HG03575 (cell line): Measurements from ENCODE around the gene HOXB9.

ENCODE experiments used
- ATAC-seq: cut with Tn5 transposase; IDR thresholded peaks from one replicate; pipeline ENCODE4 v1.9.1; 2021; ENCODE audit not compliant: unreplicated experiment, insufficient number of reproducible peaks, low FRiP score; ENCODE audit errors: extremely low read depth

The HOXB9 gene

DNA sequence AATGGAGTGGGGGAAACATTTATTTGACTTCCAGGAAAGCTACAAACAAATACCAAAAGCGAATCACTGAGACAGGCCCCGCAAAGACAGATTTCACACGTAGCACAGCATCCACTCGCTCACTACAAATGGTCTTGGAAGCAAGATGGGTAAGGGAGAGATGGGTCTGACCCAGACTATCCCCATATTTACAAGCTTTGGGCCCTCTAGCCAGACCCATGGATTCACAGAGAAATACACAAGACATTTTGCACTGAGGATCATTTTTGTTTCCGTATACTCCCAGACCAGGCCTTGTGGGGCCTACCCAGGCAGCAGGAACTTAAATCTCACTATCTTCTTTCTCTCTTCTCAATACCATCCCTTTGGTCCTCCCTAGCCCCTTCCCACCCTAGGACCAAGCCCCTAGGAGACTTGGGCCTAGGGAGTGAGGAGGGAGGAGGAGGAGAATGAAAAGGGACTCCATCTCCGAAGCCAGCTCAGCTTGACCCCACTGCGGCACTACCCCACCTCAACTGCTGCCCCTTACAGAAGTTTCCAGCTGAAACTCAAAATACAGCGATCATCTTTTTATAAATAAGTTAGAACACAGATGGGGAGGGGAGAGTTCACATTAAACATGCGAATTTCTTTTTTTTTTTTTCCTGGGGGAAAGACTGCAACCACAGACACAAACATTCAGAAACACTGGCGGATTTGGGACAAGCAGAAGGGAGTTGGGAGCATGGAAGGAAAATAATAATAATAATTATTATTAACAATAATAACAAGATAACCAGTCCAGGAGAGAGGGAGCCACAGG lies 34.7 kb downstream of the HOXB9 start:
- ATAC-seq = no peak

DNA sequence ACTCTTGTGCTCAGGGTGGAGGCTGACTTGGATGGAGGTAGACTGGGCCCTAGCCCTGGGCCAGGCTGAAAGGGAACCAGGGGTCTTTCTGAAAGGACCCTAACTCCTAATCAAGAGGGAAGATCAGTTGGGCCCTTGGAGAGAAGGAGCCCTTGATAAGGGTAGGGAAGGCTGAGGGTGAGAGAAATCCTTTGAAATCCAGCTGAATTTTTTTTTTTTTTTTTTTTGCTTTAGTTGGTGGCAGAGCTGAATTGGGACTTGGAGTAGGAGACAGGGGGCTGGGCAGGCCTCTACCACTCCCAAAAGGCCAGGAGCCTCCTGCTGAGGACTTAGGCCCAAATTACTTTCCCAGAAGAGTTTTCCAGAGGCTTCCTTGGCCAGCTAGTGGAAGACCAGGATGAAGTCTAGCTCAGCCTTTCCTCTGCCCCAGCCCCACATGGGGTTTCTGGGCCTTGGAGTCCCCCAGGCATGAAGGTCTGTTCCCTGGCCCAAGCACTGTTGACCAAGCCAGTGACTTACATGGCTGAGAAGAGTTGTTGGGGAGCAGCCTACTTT lies 35.5 kb downstream of the HOXB9 start:
- no peak for ATAC-seq

DNA sequence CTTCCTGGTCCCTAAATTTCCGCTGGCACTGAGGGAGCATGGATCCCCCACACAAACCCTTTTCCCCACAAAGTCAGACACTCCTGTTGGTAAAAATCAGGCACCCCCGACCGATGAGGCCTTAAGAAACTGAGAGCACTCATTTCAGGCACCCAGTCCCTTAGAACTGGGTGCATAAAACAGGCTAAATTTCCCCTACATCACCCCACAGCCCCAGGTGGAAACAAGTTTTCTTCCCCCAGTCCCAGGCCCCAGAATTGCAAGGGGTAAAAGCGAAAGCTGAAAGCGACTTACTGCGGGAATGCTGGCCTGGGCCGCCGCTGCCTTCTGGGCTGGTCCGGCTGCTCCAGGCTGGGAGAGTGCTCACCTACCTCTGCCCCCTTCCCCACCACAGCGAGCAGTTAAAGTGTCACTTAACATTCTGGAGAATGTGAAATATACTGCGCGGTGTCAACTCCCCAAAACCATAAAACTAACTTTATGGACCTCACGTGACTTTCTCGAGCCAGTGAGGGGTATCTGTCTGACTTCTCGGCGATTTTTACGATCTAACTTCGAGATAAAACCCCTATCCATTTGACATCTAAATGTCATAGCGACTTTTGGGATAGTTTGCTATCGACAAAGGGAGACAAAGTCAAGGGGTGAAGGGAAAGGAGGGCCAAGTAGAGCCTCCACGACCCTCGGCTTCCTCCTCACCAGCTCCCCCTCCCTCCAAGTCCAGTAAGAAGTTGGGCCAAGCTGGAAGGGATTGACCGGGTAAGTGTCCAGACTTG lies 36.1 kb downstream of the HOXB9 start, which contains the start of gene HOXB3:
Gene HOXB3, minus strand, starts transcription at position 411 of the 776 bp plus-strand sequence. CDS start 37,767 bp downstream, outside the sequence.
- no peak for ATAC-seq

DNA sequence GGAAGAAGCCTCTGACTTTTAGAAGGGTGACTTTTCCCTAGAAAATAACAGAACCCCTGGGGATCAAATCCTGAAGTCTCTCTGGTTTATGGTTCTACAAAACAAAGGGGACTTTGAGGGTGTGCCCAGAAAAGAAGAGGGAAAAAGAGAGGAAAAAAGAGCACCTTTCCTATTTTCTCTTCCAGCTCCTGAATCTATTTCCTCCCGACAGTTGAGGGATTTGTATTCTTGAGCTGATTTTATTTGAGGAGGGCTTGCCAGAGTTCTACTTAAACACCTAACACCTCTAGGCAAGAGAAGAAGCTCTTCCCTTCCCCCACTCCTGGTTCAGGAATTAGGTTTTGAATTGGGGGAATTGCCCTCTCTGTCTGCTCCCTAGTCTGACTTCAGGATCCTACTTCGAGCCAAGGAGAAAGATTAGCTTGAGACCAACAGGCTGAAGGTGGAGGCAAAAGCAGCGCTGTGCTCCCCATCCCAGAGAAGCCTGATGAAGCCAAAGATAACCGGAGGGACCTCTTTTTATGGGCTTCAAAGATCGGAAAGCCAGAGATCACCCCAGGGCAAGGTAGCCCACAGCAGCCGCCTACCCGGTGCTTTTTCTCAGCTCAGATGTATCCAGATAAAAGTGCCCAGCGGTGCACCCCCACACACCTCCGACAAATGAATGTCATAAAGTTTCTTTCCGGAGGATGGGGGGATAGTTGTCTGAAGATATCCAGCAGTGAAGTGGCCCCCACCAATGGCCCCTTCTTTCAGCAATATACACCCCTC lies 36.9 kb downstream of the HOXB9 start:
- ATAC-seq = no peak

DNA sequence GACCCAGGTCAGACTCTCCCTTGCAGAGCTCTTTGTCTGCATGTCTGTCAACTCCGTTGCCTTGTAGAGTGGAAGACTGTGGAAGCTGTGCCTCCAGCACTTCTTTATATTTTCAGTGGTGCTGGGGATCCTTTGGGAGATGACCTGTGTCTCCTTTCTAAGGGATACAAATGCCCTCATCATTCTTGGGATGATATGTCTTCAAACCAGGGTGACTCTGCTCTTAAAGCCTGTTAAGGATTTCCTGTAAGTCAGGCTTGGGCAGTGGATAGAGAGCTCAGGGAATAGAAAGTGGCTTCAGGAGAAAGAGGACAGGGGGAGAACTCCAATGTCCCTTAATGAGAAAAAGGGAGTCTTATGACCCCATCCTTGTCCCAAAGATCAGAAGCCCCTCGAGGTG lies 37.6 kb downstream of the HOXB9 start:
- ATAC-seq = no peak

DNA sequence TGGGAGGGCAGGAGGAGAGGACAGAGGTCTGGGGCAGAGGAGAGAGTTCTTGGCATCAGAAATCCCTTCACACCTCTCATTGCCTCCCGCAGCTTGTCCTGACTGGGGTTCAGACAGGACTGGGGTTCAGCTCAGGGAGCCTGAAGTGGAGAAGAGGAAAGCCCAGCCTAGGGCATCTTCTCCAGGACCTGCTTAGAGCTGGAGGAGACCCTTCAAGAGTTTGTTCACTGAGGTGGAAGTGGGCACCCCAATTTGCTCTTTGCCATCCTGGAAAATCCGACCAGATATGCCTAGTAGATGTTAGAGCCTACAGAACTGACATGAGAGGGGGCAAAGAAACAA lies 38.1 kb downstream of the HOXB9 start:
- ATAC-seq = no peak

DNA sequence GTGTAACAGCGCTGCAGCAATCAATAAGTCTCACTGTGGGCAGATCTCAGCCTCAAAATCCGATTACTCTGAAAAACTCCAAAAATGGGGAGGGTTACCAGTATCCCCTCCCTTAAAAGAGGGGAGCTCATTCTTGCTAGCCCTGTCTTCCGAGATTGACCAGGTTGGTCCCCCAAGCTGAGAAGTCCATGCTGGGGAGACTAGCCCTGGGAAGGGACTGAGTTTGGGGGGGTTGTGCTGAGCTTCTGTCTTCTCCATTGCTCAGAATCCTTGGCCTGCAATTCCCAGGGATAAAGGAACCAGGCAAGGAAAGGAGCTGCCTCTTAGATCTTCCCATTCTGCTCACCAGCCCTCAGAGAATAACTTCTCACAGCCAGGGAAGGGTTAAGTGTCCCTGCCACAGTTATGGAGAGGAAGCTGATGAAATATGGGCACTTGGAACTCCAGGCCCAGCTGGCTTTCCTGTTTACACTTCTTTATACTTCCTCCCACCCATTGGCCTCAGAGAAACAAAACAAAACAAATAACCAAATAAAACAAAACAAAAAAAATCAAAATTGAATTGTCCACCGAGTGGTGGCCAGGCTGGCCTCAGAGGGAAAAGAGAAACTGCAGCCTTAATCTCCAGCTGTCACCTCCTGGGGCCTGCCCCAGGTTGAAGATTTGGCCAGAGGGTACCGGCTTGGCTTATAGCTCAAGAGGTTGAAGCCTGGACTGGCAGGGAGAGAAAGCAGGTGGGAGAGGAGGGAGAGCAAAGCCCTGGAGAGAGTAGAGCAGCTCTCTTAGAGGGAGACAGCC lies 38.7 kb downstream of the HOXB9 start:
- no peak for ATAC-seq

DNA sequence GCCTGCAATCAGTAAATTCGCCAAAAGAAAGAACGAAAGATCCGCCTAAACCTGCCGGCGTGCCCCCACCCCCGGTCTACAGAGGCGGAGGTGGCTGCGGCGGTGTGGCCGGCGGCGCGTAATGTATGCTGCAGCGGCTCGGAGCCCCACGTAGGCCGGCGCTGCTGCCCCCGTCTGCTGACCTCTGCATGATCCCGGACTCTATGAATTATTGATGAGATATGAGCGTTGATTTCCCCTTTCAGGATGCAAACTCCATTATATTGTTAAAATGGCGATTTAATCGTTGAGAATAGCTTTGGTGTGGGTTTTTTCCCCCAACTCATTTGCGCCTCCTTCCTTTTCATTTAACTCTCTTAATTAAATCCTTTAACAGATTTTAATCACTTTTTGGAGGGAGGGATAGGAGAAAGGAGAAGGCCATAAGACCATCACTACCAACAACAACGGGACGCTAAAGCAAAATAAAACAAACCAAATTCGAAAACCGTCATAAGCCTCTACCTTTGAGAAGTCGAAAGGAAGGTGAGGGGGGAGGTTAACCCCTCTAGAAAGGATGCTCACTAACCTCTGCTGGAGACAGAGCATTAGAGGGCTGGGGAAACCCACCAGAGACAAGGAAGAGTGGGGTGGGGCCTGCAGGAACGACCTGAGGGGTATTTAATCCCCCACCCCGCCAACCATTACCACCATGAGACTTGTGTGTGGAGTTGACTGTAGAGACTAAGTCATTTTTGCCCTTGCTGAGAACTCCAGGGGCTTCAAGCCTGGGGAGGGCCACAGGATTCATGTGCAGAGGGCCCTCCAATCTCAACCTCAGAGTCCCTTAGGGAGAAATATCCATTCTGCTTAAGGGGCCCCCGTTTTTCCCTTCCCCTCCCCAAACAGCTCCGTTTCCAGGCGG lies 39.6 kb downstream of the HOXB9 start:
- ATAC-seq = no peak

DNA sequence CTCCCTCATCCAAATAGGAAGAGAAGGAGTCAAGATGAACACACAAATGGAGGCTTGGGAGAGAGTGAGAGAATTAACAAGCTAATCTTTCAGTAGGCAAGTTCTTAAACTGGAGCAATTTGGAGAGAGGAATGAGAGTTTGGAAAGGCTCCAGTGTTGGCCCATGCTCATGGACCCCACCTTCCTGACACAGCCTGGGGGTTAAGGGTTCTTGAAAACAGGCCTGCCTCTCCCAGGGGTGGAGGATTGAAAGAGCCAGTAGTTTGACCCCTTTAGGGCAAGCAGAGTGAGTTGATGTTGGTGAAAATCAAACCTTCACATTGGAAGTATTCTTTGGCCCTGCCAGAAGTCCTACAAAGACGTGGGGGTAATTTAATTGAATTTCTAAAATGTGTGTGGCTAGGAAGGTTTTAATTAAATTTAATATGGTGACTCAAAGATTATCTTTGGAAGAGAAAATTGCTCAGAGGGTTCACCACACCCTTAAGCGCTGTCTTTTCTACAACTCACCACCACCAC lies 41.9 kb downstream of the HOXB9 start:
- no peak for ATAC-seq

DNA sequence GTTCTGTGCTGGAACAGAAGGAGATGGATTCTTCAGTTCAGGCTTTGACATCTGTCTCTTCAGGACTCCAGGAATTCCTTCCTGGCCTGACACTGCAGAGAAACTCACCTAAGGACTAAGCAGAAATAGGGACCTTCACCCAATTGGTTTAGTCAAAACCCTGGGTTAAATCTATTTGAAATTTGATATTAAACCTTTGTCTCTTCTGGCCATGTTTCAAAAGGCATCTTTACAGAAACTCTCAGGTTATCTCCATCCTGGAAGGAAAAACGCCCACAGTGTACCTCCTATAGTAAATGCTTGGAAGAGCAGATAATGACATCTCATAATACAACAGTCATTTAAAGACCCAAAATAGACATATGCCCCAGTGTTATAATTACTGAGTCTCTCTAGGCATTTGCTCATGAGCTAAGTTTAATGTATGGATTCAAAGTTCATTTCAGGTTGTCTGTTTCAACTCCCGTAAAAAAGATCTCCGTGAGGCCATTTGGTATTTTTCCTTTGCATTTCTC lies 42.4 kb downstream of the HOXB9 start:
- no peak for ATAC-seq

DNA sequence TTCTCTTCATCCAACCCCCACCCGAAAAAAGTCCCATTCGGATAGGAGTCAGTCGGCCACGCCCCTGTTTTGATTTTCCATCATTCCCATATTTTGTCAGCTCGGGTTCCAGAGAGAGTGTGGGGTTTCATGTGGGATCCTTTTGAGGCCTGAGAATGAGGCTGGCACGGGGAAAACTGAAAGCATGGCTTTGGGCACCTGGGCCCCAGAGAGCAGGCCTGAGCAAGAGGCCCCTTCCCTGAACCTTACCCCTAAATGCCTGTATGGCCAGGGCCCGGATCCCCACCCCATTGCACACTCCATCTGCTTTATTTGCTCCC lies 43.4 kb downstream of the HOXB9 start:
- no peak for ATAC-seq

DNA sequence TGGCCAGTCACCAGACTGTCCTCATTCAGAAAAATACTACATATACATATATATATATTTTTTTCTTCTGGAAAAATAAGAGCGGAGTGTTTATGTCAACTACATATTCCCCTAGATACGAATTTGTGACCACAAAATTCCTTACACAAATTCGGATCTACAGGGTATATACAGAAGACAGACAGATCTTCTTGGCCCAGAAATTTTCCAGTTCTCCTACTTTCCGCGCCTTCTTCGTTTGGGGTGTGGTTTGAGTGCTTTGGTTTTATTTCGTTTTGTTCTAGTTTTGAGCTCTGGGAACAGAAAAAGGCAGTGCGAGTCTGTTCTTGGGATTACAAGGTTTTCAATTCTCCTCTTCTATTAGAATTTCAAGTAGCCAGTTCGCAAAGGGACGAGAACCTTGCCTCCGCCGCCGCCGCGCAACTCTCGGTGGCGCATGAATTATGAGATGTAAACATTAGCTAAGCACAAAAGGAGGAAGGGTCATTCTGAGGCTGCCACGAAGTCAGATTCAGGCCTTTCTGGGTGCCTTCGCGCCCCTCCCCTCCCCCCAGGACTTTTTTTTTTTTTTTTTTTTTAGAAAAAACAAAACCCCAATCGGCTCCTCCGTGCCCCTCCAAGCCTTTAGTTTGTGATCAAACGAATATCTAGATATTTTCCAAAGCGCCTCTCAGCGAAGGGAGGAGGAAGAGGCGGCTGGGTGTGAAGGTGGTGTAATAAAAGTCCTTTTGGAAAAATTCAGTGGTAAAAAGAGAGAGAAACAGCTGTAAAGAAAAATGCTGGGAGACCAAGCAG lies 46.2 kb downstream of the HOXB9 start:
- ATAC-seq = no peak

DNA sequence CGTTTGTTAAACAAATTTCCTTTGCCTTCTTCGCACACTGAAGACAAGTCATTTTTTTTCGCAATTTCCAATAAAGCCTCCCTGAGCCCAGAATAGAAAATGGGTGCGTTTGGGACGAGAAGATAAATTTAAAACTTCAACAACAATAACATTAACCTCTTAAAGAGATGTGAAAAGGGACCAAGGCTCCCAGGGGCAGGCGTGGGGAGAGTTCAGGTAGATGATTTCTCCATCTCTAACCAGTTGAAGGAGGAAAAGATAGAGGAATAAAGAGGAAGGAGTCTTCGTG lies 46.7 kb downstream of the HOXB9 start:
- no peak for ATAC-seq

DNA sequence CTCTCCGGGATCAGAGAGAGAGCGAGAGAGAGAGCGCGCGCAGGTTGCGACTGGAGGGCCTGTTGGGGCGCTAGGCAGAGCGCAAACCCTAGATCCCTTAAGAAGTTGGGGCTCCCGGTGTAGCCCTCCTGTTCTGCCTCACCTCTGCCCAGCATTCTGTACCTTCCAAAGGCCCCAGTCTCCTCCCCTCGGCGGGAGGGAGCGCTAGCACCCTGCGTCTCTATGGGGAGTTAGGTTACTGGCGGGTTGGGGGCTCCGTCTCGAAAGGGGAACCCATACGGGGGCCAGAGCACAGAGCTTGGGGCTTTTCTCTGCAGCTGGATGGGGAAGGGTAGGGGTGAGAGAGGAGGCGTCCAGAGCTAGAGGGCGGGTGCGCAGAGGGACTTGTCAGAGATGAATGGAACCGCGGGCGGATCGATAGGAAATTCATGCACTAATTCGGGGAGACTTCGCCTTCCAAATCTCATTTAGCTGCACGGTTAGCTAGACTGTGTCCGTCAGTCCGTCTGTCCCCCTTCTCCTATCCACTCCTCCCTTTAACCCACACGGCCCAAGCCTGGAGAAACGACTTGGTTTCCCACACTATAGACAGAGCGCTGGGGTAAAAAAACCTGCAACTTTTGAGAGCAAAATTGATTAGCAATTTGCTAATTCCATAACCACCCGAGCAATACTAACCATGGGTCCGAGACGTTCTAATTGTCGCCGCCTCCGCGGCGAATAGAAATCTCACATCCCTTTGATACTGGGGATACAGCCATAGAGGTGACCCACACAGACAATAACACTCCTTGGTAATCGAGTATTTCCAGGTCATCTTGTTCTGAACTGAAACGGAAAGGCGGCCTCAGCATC lies 47.3 kb downstream of the HOXB9 start:
- no peak for ATAC-seq

DNA sequence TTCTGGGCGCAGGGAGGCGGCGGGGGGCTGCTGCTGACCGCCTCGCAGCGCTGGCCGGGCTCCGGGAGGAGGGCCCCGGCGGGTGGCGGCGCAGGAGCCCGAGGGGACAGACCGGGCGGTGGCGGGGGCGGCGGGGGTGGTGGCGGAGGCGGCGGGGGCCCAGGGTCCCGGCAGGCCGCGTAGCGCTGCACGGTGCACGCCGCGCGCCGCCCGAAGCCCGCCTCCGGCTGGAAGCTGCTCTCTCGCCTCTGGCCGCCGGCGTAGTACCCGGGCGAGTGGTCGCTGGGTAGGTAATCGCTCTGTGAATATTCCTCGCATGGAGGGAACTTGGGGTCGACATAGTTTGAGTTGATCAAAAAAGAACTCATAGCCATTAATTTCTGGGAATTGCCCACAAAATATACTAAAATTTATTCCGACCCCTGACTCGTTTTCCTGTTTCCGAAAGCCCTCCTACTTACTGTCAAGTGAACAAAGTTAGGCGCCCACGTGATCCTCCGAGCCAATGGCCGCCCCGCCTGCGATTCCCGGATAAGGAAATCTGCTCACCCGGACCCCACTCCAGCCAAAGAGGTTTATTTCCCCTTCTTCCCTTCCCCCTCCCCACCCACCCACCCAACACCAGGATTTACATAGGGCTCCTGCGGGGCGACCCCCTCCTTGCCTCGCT lies 48.1 kb downstream of the HOXB9 start, which contains the start of gene HOXB4:
Gene HOXB4, minus strand, starts transcription at position 405 of the 670 bp plus-strand sequence. Its CDS starts 31 bp downstream, at position 374.
- ATAC-seq = no peak
